ENCODE measurements around the gene SGTB.

DNA sequence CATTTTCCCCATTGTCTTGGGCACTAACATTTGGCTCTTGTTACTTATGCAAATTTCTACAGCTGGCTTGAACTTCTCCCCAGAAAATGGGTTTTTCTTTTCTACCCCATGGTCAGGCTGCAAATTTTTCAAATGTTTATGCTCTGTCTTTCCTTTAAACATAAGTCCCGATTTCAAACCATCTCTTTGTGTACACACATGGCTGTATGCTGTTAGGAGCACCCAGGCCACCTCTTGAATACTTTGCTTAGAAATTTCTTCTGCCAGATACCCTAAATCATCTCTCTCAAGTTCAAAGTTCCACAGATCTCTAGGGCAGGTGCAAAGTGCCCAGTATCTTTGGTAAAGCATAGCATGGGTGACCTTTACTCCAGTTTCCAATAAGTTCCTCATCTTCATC is 45.7 kb upstream of the SGTB start:
- TF ChIP-seq, protein P1, sequence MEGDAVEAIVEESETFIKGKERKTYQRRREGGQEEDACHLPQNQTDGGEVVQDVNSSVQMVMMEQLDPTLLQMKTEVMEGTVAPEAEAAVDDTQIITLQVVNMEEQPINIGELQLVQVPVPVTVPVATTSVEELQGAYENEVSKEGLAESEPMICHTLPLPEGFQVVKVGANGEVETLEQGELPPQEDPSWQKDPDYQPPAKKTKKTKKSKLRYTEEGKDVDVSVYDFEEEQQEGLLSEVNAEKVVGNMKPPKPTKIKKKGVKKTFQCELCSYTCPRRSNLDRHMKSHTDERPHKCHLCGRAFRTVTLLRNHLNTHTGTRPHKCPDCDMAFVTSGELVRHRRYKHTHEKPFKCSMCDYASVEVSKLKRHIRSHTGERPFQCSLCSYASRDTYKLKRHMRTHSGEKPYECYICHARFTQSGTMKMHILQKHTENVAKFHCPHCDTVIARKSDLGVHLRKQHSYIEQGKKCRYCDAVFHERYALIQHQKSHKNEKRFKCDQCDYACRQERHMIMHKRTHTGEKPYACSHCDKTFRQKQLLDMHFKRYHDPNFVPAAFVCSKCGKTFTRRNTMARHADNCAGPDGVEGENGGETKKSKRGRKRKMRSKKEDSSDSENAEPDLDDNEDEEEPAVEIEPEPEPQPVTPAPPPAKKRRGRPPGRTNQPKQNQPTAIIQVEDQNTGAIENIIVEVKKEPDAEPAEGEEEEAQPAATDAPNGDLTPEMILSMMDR (conservative IDR thresholded peaks at IDR 0.05): no peak
- no peak for TF ChIP-seq ZFX (IDR thresholded peaks at IDR 0.05)

Data from C4-2B (cell line).